Measurements from ENCODE around the gene HPS1. TPM values are rescaled to one million over a fixed set of nuclear protein-coding genes. Genes with fewer than 3 reads are reported as not detected.

Gene HPS1
- total RNA-seq, 1 experiment from 2014 or later, result 146 TPM

DNA sequence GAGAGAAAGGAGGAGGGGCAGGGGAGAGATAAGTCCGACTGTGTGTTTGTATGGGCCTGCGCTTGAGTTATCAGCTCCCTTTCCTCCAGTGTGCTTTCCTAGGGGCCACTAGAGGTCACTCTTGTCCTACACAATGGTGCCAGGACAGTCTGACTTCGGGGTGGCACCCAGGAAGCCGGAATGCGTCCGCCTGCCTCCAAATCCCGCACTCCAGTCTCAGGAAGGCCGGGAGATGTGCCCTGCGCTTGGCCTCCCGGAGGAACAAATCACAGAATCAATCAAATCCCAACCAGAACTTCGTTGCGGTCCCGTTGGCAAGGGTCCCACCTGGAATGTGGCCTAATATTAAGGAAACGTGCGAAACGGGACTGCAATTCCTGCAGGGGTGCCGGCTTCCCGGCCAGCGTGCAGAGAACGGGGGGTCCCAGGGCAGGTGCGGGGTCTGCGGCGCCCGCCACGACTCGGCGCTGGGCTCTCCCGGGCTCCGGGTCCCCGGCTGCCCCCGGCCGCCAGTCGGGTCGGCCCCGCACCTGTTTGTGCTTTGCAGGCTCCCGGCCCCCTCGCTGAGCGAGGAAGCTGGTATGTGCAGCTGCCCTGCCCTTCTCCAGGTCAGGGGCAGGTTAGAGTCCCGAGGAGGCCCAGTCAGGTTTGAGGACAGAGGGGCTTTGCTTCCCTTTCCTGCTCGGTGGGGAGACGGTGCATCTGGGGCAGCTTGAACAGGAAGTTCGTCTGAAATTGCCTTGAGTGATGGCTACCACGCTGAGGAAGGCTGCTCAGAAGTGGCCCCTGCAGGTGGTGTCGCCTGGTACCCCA is 21.0 kb upstream of the HPS1 start:
- ChIA-PET POLR2A (no interaction called here), CTCF (interaction anchor here (0.5 to 1.2 kb wide), 13 partner anchors 13 to 1083 kb away, joined by 3 to 12 read pairs (median 4); no protein-coding TSS in a partner anchor)
- peaks cover 25% of the 10 kb centered on the region for H3K27me3 ChIP-seq (ENCODE audit: control insufficient read depth, insufficient read depth, low read length)
- no peaks in the 10 kb centered on the region; the same call in 1 of the 2 replicates for H3K36me3 ChIP-seq (ENCODE audit: control insufficient read depth, insufficient read depth, low read length)
- ATAC-seq (peak; percentile 99), DNase-seq (ENCODE audit: low read depth, low spot score) (peak; percentile 67)
- peaks cover 4% of the 10 kb centered on the region; the same call in 1 of the 2 replicates for H3K4me1 ChIP-seq (ENCODE audit: control insufficient read depth, insufficient read depth, low read length)
- H3K9me3 ChIP-seq (ENCODE audit: control insufficient read depth, insufficient read depth, low read depth, low read length), result no peaks in the 10 kb centered on the region
- BruUV-seq (replicated peaks), result no TSS peak
- in situ Hi-C loops (cut with HindIII; ENCODE audit: low pct_unique_long_range_greater_than_20kb, low sequenced_read_pairs) (no loop called here), intact Hi-C loops (cut with micrococcal nuclease; ENCODE audit: unreplicated experiment) (loop anchor here (1.0 to 2.0 kb wide), 4 partner anchors 197 to 809 kb away; no protein-coding TSS in a partner anchor)
- peak overlapping the region; percentile 40 to 66 for H3K4me3 ChIP-seq (ENCODE audit: low read depth in 2 of 2, low read length in 2 of 2)
- TF ChIP-seq POLR2AphosphoS5 (IDR thresholded peaks at IDR 0.05; ENCODE audit: low read depth, low read length) (no peak), TCF7L2 (IDR thresholded peaks at IDR 0.05; ENCODE audit: low read depth, low read length) (no peak), SIN3A (IDR thresholded peaks at IDR 0.05; ENCODE audit: borderline replicate concordance, insufficient read depth, low read depth, low read length) (no peak)
- TF ChIP-seq, protein P1, sequence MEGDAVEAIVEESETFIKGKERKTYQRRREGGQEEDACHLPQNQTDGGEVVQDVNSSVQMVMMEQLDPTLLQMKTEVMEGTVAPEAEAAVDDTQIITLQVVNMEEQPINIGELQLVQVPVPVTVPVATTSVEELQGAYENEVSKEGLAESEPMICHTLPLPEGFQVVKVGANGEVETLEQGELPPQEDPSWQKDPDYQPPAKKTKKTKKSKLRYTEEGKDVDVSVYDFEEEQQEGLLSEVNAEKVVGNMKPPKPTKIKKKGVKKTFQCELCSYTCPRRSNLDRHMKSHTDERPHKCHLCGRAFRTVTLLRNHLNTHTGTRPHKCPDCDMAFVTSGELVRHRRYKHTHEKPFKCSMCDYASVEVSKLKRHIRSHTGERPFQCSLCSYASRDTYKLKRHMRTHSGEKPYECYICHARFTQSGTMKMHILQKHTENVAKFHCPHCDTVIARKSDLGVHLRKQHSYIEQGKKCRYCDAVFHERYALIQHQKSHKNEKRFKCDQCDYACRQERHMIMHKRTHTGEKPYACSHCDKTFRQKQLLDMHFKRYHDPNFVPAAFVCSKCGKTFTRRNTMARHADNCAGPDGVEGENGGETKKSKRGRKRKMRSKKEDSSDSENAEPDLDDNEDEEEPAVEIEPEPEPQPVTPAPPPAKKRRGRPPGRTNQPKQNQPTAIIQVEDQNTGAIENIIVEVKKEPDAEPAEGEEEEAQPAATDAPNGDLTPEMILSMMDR (IDR thresholded peaks at IDR 0.05), result peak; percentile 92
- TF ChIP-seq, protein P2, sequence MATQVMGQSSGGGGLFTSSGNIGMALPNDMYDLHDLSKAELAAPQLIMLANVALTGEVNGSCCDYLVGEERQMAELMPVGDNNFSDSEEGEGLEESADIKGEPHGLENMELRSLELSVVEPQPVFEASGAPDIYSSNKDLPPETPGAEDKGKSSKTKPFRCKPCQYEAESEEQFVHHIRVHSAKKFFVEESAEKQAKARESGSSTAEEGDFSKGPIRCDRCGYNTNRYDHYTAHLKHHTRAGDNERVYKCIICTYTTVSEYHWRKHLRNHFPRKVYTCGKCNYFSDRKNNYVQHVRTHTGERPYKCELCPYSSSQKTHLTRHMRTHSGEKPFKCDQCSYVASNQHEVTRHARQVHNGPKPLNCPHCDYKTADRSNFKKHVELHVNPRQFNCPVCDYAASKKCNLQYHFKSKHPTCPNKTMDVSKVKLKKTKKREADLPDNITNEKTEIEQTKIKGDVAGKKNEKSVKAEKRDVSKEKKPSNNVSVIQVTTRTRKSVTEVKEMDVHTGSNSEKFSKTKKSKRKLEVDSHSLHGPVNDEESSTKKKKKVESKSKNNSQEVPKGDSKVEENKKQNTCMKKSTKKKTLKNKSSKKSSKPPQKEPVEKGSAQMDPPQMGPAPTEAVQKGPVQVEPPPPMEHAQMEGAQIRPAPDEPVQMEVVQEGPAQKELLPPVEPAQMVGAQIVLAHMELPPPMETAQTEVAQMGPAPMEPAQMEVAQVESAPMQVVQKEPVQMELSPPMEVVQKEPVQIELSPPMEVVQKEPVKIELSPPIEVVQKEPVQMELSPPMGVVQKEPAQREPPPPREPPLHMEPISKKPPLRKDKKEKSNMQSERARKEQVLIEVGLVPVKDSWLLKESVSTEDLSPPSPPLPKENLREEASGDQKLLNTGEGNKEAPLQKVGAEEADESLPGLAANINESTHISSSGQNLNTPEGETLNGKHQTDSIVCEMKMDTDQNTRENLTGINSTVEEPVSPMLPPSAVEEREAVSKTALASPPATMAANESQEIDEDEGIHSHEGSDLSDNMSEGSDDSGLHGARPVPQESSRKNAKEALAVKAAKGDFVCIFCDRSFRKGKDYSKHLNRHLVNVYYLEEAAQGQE (IDR thresholded peaks at IDR 0.05; ENCODE audit: insufficient read depth in 1 of 2, low read depth in 2 of 2, low read length in 1 of 2), result 0 out of 4 replicates have a peak, but pooled peaks of 1 of the 2 experiments have one; percentile 52
- H3K27ac ChIP-seq (ENCODE audit: low read length), result no peak overlapping the region

DNA sequence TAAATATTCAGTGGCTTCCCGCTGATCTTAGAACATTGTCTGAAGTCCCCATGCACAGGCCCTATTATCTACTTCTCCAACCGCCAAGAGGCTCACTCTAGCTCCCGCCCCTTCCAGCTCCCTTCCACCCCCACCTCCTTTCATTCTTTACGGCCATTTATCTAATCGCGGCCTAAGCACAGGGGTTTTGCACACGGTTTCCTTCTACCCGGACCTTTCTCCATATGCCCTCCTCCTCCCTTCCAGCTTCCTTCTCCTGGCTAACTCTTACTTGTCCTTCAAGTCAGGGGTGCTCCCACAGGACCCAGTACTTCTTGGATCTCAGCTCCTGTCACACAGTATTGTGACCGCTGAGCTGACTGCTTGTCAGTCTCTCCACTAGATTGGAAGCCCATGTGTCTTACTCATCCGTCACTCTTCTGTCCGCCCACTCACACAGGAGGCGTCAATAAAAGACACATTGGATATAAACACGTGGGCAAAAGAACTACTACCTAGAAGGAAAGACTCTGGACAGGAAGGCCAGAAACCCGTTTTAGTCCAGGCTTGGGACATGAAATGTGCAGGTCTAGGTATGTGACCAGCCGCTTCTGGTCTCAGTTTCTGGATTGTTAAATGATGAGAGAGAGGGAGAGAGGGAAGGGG is 20.2 kb upstream of the HPS1 start:
- in situ Hi-C loops (cut with HindIII; ENCODE audit: low pct_unique_long_range_greater_than_20kb, low sequenced_read_pairs), result no loop called here

More for the DNA sequence above, 20.2 kb upstream of the HPS1 start:
- TF ChIP-seq SIN3A (IDR thresholded peaks at IDR 0.05; ENCODE audit: borderline replicate concordance, insufficient read depth, low read depth, low read length) (no peak), TCF7L2 (IDR thresholded peaks at IDR 0.05; ENCODE audit: low read depth, low read length) (no peak), POLR2AphosphoS5 (IDR thresholded peaks at IDR 0.05; ENCODE audit: low read depth, low read length) (no peak)
- TF ChIP-seq, protein P2 (IDR thresholded peaks at IDR 0.05; ENCODE audit: insufficient read depth in 1 of 2, low read depth in 2 of 2, low read length in 1 of 2), result no peak
- TF ChIP-seq, protein P1 (IDR thresholded peaks at IDR 0.05), result no peak
- no peaks in the 10 kb centered on the region for H3K9me3 ChIP-seq (ENCODE audit: control insufficient read depth, insufficient read depth, low read depth, low read length)
- H3K27me3 ChIP-seq (ENCODE audit: control insufficient read depth, insufficient read depth, low read length), result peaks cover 19% of the 10 kb centered on the region; the same call in 1 of the 2 replicates
- no TSS peak for BruUV-seq (replicated peaks)
- H3K4me3 ChIP-seq (ENCODE audit: low read depth in 2 of 2, low read length in 2 of 2), result no peak overlapping the region
- intact Hi-C loops (cut with micrococcal nuclease; ENCODE audit: unreplicated experiment), result loop anchor here (2.0 kb wide), 3 partner anchors 578 to 810 kb away; no protein-coding TSS in a partner anchor
- ATAC-seq, result peak; percentile 39
- peaks cover 4% of the 10 kb centered on the region; the same call in 1 of the 2 replicates for H3K4me1 ChIP-seq (ENCODE audit: control insufficient read depth, insufficient read depth, low read length)
- CTCF ChIA-PET, result interaction anchor here (0.6 to 1.2 kb wide), 12 partner anchors 12 to 1084 kb away, joined by 3 to 10 read pairs (median 4); no protein-coding TSS in a partner anchor
- no peaks in the 10 kb centered on the region for H3K36me3 ChIP-seq (ENCODE audit: control insufficient read depth, insufficient read depth, low read length)
- no peak for DNase-seq (ENCODE audit: low read depth, low spot score)
- H3K27ac ChIP-seq (ENCODE audit: low read length), result no peak overlapping the region
- POLR2A ChIA-PET, result no interaction called here

Data from Panc1 (cell line).